Aortic smooth muscle cell (primary cell): Measurements from ENCODE around the gene SPANXD. TPM values are rescaled to one million over a fixed set of nuclear protein-coding genes. Genes with fewer than 3 reads are reported as not detected.

Experiments
- total RNA-seq: library from RNA; depleted of rRNA; stranded (reverse); fragments of >200 nt; gene quantifications from 2 replicates; pipeline ENCODE4 v1.2.3, GENCODE V29; 2014

The SPANXD gene
- not detected in 2 replicates for total RNA-seq

GRCh38 chrX:141698639-141699038, at the start of gene SPANXD:
Gene SPANXD (minus strand): TSS chrX:141698739. CDS start chrX:141698405, 334 bp downstream.

Other genes with a start within 250 kb of the SPANXD start
- not detected in 2 replicates for gene SPANXA1, start 114.0 kb downstream of the SPANXD start, total RNA-seq
- gene SPANXA2, start 109.0 kb downstream of the SPANXD start, total RNA-seq = not detected in 2 replicates
- gene MAGEC3, start 139.6 kb upstream of the SPANXD start, total RNA-seq = not detected in 2 replicates
- not detected in 2 replicates for gene MAGEC1, start 205.2 kb upstream of the SPANXD start, total RNA-seq